H4 (cell line): Measurements from ENCODE around the gene TMEM187. TPM values are rescaled to one million over a fixed set of nuclear protein-coding genes. Genes with fewer than 3 reads are reported as not detected.

ENCODE experiments used
- DNase-seq: peaks from one replicate; pipeline ENCODE4 v3.0.0-alpha.2; 2015; ENCODE audit warnings: low spot score
- total RNA-seq: library from RNA; depleted of rRNA; stranded (reverse); fragments of >200 nt; shearing (Covaris generic); gene quantifications from 2 replicates; pipeline ENCODE4 v1.2.3, GENCODE V29; 2014

Gene TMEM187
- total RNA-seq, 1 experiment from 2014 or later, result 2.2 TPM

- no peak for DNase-seq
These were observed 17.9 kb upstream of the TMEM187 start for GRCh38 chrX:153954558-153955227.

- DNase-seq, result no peak
These were observed 17.3 kb upstream of the TMEM187 start for GRCh38 chrX:153955228-153955732.

- DNase-seq, result no peak
These were observed 16.3 kb upstream of the TMEM187 start for GRCh38 chrX:153956044-153956907.

- no peak for DNase-seq
These were observed 15.3 kb upstream of the TMEM187 start for GRCh38 chrX:153957224-153957623.

GRCh38 chrX:153958605-153959004 is 13.9 kb upstream of the TMEM187 start:
- no peak for DNase-seq

DNA sequence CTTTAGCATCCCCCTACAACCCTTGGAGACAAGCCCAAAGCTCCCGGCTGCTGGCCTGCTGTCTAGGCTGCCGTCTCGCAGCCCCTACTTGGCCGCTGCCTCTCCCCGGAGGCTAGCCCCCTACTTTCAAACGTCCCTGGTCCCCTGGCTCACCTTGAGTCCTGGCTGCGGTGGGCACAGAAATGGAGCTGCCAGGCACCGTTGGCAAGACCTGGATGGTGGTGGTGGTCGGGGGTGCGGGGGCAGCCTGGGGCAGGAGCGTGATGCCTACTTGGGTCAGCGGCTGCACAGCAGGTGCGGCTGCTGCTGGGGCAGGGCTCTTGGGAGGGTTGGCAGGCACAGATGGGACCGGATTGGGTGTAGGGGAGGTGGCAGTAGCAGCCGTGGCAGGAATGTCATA is 12.9 kb upstream of the TMEM187 start:
- no peak for DNase-seq

- DNase-seq, result no peak
These were observed 12.5 kb upstream of the TMEM187 start for GRCh38 chrX:153960077-153960476.

DNA sequence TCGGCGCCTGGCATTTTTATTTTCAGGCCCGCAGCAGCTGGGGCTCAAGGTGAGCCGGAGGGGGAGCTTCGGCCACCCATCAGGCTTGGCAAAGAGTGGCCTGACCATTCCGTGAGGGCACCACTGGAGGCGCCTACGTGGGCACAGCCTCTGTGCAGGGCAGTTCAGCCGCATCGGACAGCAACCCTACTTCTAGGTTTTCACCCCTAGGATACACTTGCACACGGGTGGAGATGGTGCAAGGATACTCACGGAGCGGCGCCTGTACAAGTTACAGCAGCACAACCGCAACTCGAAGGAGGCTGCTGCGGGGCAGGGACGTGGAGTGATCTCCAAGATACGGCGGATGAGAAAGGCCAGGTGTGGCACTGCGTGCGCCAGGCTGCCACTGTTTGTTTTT is 11.8 kb upstream of the TMEM187 start:
- no peak for DNase-seq

- no peak for DNase-seq
These were observed 11.3 kb upstream of the TMEM187 start for GRCh38 chrX:153961292-153961691.

GRCh38 chrX:153963546-153963945 is 9.0 kb upstream of the TMEM187 start:
- DNase-seq, result no peak

DNA sequence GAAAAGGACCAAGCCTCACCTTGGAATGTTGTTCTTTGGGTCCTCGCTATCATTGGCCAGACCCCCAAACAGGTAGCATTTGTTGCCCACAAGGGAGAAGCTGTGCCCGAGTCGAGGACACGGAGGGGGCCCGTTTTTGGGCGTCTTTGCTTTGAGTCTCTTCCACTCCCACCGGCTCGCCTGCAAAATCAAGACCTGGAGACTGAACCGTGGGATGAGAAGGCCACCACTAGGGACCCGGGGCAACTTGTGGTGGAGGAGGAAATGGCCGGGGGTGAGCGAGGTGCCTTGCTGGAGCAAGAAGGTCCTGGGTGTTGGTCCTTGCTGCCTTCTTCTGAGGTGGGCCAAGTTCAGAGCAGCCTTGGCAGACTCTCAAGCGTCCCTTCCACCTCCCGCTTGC is 8.4 kb upstream of the TMEM187 start:
- no peak for DNase-seq

GRCh38 chrX:153965406-153965805 is 7.1 kb upstream of the TMEM187 start:
- no peak for DNase-seq

DNA sequence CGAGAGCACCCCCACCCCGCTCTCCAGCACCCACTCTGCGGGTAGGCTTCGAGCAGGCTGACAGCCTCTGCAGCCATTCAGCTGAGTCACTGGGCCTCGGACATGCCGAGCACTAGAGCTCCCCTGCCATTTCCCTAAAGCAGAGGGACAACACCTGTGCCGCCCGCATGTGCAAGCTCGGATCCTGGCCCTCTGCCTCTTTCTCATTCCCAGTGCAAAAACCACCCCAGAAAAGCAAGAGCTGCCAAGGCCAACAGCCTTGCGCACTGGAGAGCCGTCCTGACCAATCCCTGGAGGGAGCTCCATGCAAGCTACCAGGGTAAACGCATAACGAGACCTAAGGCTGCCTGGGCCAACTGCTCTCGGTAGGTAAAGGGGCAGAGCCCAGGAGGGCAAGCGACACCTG is 6.3 kb upstream of the TMEM187 start:
- DNase-seq, result no peak

DNA sequence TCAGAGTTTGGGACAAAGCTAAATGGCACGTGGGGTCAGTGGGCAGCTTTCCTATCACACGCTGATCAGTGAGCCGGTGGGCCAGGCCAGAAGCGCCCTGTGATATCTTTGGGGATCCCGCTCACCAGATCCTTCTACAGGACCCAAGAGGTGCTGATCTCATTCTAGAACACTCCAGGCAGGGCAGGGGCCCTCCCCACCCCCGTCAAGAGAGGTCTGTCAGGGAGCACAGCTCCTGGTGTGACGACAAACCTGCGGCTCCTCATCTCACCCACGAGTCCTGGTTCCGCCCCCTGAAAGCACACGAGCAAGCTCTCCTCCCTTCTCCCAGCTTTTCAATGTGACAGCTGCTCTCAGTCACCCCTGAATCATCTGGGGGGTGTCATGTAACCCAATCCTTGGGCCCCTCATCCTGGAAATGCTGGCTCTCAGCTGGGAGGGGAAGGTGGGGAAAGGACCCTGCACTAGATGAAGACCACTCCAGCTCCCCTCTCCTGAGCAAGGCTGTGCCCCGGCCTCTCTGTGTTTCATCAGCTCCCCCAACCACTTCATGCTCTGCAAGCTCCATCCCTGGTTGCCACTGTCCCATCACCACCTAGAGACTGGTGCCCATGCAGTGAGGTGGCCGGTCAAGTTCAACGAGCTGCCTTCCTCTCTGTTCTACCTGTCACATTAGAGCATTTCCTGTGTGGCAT is 5.6 kb upstream of the TMEM187 start:
- DNase-seq, result no peak

GRCh38 chrX:153967536-153968224 is 4.9 kb upstream of the TMEM187 start:
- no peak for DNase-seq

GRCh38 chrX:153968255-153968654 is 4.3 kb upstream of the TMEM187 start:
- DNase-seq, result no peak

- no peak for DNase-seq
These were observed 3.8 kb upstream of the TMEM187 start for GRCh38 chrX:153968754-153969124.

GRCh38 chrX:153969125-153969903 is 3.2 kb upstream of the TMEM187 start:
- no peak for DNase-seq

DNA sequence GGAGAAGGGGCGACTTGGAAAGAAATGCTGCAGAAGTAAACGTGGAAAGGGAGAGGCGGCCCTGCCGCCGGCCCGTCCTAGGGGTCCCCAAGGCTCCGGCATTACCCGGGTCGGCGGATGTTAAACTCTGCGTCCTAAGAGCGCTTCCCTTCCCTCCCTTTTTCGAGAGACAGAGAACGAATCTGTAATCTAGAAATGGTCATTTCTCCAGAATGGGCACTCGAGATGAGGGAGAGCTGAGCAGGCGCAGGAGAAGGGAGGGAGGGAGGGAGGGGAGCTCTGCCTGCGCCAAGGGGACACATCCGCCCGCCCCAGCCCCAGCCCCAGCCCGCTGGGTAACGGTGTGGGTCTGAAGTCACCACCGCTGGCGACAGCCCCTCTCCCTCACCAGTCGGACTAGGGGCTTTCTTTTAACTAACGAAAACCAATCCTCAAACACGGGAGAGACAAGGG is 2.6 kb upstream of the TMEM187 start:
- no peak for DNase-seq

- peak; percentile 68 for DNase-seq
These were observed 2.0 kb upstream of the TMEM187 start for GRCh38 chrX:153970357-153971123.
